Right cardiac atrium (tissue), 5 donors: Measurements from ENCODE around the gene ZFYVE28. TPM values are rescaled to one million over a fixed set of nuclear protein-coding genes. Genes with fewer than 3 reads are reported as not detected.

Experiments used
- polyA plus RNA-seq: library from polyadenylated mRNA; stranded (reverse); fragments of 200-250 nt; gene quantifications from one replicate; pipeline ENCODE4 v1.2.3, GENCODE V29; 2013
- total RNA-seq, 4 donors: library from RNA; stranded (reverse); fragmentation: NEBNext Ultra II Directional; extraction: Animal tissue kit (Norgen Biotek cat#: 25700); gene quantifications; one replicate each; pipeline ENCODE4 v1.2.1, GENCODE V29; 2021
- donor health status: healthy with polysubstance abuse.
- donor health status: DM: no; HTN: yes; CAD: no.
- donor health status: DM: no; HTN: no; CAD: no.
- donor health status: DM: no; HTN: yes; CAD: no; lungs with severe emphysema.
- donor health status: DM: yes; HTN: yes; CAD: no.

The ZFYVE28 gene
- total and polyA plus RNA-seq, 5 donors, result 3.5 to 5.9 (median 5.1) TPM

Other genes with a start within 250 kb of the ZFYVE28 start
- gene HAUS3, start 176.5 kb downstream of the ZFYVE28 start, total RNA-seq, result 1 to 10 TPM; 6.1 to 8.9 (median 7.4) TPM
- 4.3 TPM for gene HAUS3, start 176.5 kb downstream of the ZFYVE28 start, polyA plus RNA-seq
- 1 to 10 TPM; 3.5 to 5.9 (median 4.6) TPM for gene POLN, start 176.5 kb downstream of the ZFYVE28 start, total RNA-seq
- gene POLN, start 176.5 kb downstream of the ZFYVE28 start, polyA plus RNA-seq, result 1.5 TPM
- gene MXD4, start 156.5 kb downstream of the ZFYVE28 start, total RNA-seq, result 10 to 100 TPM; 27.2 to 35.8 (median 31.6) TPM
- gene MXD4, start 156.5 kb downstream of the ZFYVE28 start, polyA plus RNA-seq, result 43.1 TPM
- gene CFAP99, start 310 bp upstream of the ZFYVE28 start, total RNA-seq, result not detected
- not detected for gene CFAP99, start 310 bp upstream of the ZFYVE28 start, polyA plus RNA-seq
- gene RNF4, start 50.5 kb upstream of the ZFYVE28 start, total RNA-seq, result 10 to 100 TPM; 28.2 to 35.7 (median 32.1) TPM
- 16.3 TPM for gene RNF4, start 50.5 kb upstream of the ZFYVE28 start, polyA plus RNA-seq
- gene FAM193A, start 118.0 kb upstream of the ZFYVE28 start, total RNA-seq, result 10 to 100 TPM; 16.9 to 19.2 (median 17.8) TPM
- gene FAM193A, start 118.0 kb upstream of the ZFYVE28 start, polyA plus RNA-seq, result 9.7 TPM